Neural cell (in vitro differentiated cells): ENCODE results near the gene GRIA1. TPM values are rescaled to one million over a fixed set of nuclear protein-coding genes. Genes with fewer than 3 reads are reported as not detected.

Experiments used
- H2AFZ ChIP-seq: fragments of 200-600, 300-800 bp; sonication (generic), shearing (Covaris generic); 2 replicates; pipeline ENCODE4 v1.6.0; 2014; ENCODE audit warnings: low read depth, mild to moderate bottlenecking, antibody characterized with exemption, low read length, moderate library complexity
- H3F3A ChIP-seq: fragments of 200-600 bp; shearing (Covaris generic); 2 replicates; pipeline ENCODE4 v1.6.1; 2016; ENCODE audit warnings: mild to moderate bottlenecking, moderate library complexity, mixed read lengths, antibody characterized with exemption, low read length; ENCODE audit not compliant: insufficient read depth, poor library complexity, severe bottlenecking
- H3K27ac ChIP-seq: fragments of 200-600, 300-800 bp; sonication (generic), shearing (Covaris generic); 2 replicates; pipeline ENCODE4 v1.5.1; 2014; ENCODE audit warnings: mild to moderate bottlenecking, low read length, moderate library complexity
- H3K27me3 ChIP-seq: fragments of 300-800, 200-600 bp; sonication (generic), shearing (Covaris generic); 2 replicates; pipeline ENCODE4 v1.6.0; 2014; ENCODE audit warnings: mild to moderate bottlenecking, low read depth, low read length, moderate library complexity; ENCODE audit not compliant: insufficient read depth
- H3K36me3 ChIP-seq: fragments of 300-800, 200-600 bp; sonication (generic), shearing (Covaris generic); 2 replicates; pipeline ENCODE4 v1.5.1; 2014; ENCODE audit warnings: mild to moderate bottlenecking, antibody characterized with exemption, low read length, moderate library complexity; ENCODE audit not compliant: insufficient read depth
- H3K4me2 ChIP-seq: fragments of 300-800, 200-600 bp; sonication (generic), shearing (Covaris generic); 2 replicates; pipeline ENCODE4 v1.6.0; 2014; ENCODE audit warnings: mild to moderate bottlenecking, low read length
- H3K4me3 ChIP-seq: fragments of 300-800, 200-600 bp; sonication (generic), shearing (Covaris generic); 2 replicates; pipeline ENCODE4 v1.5.1; 2014; ENCODE audit warnings: mild to moderate bottlenecking, low read length, moderate library complexity
- H3K79me2 ChIP-seq: fragments of 200-600 bp; shearing (Covaris generic); replicated peaks from 2 replicates; pipeline ENCODE4 v1.6.0; 2014; ENCODE audit warnings: mild to moderate bottlenecking, low read length, moderate library complexity; ENCODE audit not compliant: insufficient read depth
- H3K9ac ChIP-seq: fragments of 300-800, 200-600 bp; sonication (generic), shearing (Covaris generic); 2 replicates; pipeline ENCODE4 v1.6.1; 2016; ENCODE audit warnings: mild to moderate bottlenecking, low read length, mixed read lengths
- H3K9me2 ChIP-seq: fragments of 200-600 bp; shearing (Covaris generic); 2 replicates; pipeline ENCODE4 v1.6.1; 2016; ENCODE audit warnings: mild to moderate bottlenecking, low read length, mixed read lengths; ENCODE audit not compliant: insufficient read depth
- H3K9me3 ChIP-seq: fragments of 200-600, 300-800 bp; sonication (generic), shearing (Covaris generic); 2 replicates; pipeline ENCODE4 v1.6.1; 2016; ENCODE audit warnings: mild to moderate bottlenecking, mixed run types, low read length, moderate library complexity, mixed read lengths
- H4K20me1 ChIP-seq: fragments of 200-600 bp; shearing (Covaris generic); 2 replicates; pipeline ENCODE4 v1.6.1; 2016; ENCODE audit warnings: mild to moderate bottlenecking, mixed run types; ENCODE audit not compliant: insufficient read depth
- EP300 ChIP-seq: fragments of 450-650 bp; conservative IDR thresholded peaks from 2 replicates; pipeline ENCODE4 v1.6.1; 2014; ENCODE audit warnings: antibody characterized with exemption, mild to moderate bottlenecking, moderate library complexity; ENCODE audit not compliant: poor library complexity, severe bottlenecking
- EZH2 ChIP-seq: fragments of 200-600, 300-800 bp; shearing (Covaris generic), sonication (generic); IDR thresholded peaks from 2 replicates; pipeline ENCODE4 v1.6.1; 2014; ENCODE audit warnings: antibody characterized with exemption, low read length, borderline replicate concordance, mild to moderate bottlenecking; ENCODE audit not compliant: insufficient read depth, poor library complexity, severe bottlenecking
- MXI1 ChIP-seq: fragments of 450-650 bp; conservative IDR thresholded peaks from 2 replicates; pipeline ENCODE4 v1.6.1; 2014; ENCODE audit warnings: antibody characterized with exemption, mild to moderate bottlenecking; ENCODE audit not compliant: poor library complexity, severe bottlenecking
- POLR2AphosphoS5 ChIP-seq: IDR thresholded peaks from 2 replicates; pipeline ENCODE4 v1.6.1; 2012
- RAD21 ChIP-seq: fragments of 450-650 bp; conservative IDR thresholded peaks from 2 replicates; pipeline ENCODE4 v1.6.1; 2014; ENCODE audit warnings: antibody characterized with exemption, mild to moderate bottlenecking, moderate library complexity
- SMC3 ChIP-seq: fragments of 450-650 bp; conservative IDR thresholded peaks from 2 replicates; pipeline ENCODE4 v1.6.1; 2014; ENCODE audit warnings: antibody characterized with exemption, mild to moderate bottlenecking, moderate library complexity; ENCODE audit not compliant: poor library complexity
- TAF1 ChIP-seq: IDR thresholded peaks from 2 replicates; pipeline ENCODE4 v1.6.1; 2012; ENCODE audit warnings: low read depth
- polyA plus RNA-seq: library from polyadenylated mRNA; depleted of rRNA; stranded (reverse); fragments of >200 nt; gene quantifications from 2 replicates; pipeline ENCODE4 v1.2.3, GENCODE V29; 2014
- TF ChIP-seq, protein P1 (sequence below): IDR thresholded peaks from 2 replicates; pipeline ENCODE4 v1.6.1; 2012; ENCODE audit warnings: borderline replicate concordance
- TF ChIP-seq, protein P2 (sequence below): fragments of 450-650 bp; IDR thresholded peaks from 2 replicates; pipeline ENCODE4 v1.5.1; 2014; ENCODE audit warnings: antibody characterized with exemption, mild to moderate bottlenecking, moderate library complexity; ENCODE audit not compliant: poor library complexity, severe bottlenecking

The GRIA1 gene
- polyA plus RNA-seq, 1 donor from 2014 or later: 59.6 TPM

DNA sequence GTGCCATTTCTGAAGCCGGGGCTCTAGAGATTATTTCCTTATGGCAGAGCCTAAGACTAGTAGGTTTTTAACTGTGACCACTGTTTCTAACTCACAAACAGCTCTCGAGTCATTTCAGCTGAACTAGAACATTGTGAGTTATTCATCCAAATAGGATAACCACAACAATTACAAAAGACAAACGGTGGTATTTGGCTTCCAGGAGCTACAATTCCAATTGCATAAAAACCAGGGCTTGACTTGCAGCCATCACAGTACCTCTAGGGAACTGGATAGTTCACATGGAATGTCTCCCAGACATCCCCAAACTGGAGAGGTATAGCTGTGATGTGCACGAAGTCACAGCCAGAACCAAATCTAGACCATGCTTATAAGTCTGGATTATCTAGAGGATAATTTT is 323.4 kb downstream of the GRIA1 start:
- H4K20me1 ChIP-seq: no peaks in the 10 kb centered on the region
- H3K27ac ChIP-seq: no peak overlapping the region
- H3K9me3 ChIP-seq: no peaks in the 10 kb centered on the region
- no peak overlapping the region for H2AFZ ChIP-seq
- H3K4me2 ChIP-seq: no peak overlapping the region
- H3K79me2 ChIP-seq: no peaks in the 10 kb centered on the region
- no peaks in the 10 kb centered on the region for H3F3A ChIP-seq
- H3K9me2 ChIP-seq: no peaks in the 10 kb centered on the region
- no peaks in the 10 kb centered on the region for H3K27me3 ChIP-seq
- no peak overlapping the region for H3K9ac ChIP-seq
- peaks cover 12% of the 10 kb centered on the region for H3K36me3 ChIP-seq
- TF ChIP-seq MXI1 (no peak), EZH2 (no peak), SMC3 (no peak), POLR2AphosphoS5 (no peak), TAF1 (no peak), RAD21 (no peak), EP300 (no peak)
- TF ChIP-seq, protein P1, sequence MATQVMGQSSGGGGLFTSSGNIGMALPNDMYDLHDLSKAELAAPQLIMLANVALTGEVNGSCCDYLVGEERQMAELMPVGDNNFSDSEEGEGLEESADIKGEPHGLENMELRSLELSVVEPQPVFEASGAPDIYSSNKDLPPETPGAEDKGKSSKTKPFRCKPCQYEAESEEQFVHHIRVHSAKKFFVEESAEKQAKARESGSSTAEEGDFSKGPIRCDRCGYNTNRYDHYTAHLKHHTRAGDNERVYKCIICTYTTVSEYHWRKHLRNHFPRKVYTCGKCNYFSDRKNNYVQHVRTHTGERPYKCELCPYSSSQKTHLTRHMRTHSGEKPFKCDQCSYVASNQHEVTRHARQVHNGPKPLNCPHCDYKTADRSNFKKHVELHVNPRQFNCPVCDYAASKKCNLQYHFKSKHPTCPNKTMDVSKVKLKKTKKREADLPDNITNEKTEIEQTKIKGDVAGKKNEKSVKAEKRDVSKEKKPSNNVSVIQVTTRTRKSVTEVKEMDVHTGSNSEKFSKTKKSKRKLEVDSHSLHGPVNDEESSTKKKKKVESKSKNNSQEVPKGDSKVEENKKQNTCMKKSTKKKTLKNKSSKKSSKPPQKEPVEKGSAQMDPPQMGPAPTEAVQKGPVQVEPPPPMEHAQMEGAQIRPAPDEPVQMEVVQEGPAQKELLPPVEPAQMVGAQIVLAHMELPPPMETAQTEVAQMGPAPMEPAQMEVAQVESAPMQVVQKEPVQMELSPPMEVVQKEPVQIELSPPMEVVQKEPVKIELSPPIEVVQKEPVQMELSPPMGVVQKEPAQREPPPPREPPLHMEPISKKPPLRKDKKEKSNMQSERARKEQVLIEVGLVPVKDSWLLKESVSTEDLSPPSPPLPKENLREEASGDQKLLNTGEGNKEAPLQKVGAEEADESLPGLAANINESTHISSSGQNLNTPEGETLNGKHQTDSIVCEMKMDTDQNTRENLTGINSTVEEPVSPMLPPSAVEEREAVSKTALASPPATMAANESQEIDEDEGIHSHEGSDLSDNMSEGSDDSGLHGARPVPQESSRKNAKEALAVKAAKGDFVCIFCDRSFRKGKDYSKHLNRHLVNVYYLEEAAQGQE: no peak
- TF ChIP-seq, protein P2, sequence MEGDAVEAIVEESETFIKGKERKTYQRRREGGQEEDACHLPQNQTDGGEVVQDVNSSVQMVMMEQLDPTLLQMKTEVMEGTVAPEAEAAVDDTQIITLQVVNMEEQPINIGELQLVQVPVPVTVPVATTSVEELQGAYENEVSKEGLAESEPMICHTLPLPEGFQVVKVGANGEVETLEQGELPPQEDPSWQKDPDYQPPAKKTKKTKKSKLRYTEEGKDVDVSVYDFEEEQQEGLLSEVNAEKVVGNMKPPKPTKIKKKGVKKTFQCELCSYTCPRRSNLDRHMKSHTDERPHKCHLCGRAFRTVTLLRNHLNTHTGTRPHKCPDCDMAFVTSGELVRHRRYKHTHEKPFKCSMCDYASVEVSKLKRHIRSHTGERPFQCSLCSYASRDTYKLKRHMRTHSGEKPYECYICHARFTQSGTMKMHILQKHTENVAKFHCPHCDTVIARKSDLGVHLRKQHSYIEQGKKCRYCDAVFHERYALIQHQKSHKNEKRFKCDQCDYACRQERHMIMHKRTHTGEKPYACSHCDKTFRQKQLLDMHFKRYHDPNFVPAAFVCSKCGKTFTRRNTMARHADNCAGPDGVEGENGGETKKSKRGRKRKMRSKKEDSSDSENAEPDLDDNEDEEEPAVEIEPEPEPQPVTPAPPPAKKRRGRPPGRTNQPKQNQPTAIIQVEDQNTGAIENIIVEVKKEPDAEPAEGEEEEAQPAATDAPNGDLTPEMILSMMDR: no peak
- no peak overlapping the region for H3K4me3 ChIP-seq

GRCh38 chr5:153816870-153817269 is 326.4 kb downstream of the GRIA1 start:
- H3K27me3 ChIP-seq: no peaks in the 10 kb centered on the region
- H4K20me1 ChIP-seq: no peaks in the 10 kb centered on the region
- no peaks in the 10 kb centered on the region for H3F3A ChIP-seq
- H3K9ac ChIP-seq: no peak overlapping the region
- no peaks in the 10 kb centered on the region for H3K9me3 ChIP-seq
- no peak overlapping the region for H3K4me3 ChIP-seq
- no peak for TF ChIP-seq EZH2
- no peak for TF ChIP-seq POLR2AphosphoS5
- TF ChIP-seq, protein P2: no peak
- TF ChIP-seq TAF1: no peak
- TF ChIP-seq, protein P1: no peak
- no peak for TF ChIP-seq EP300
- no peak for TF ChIP-seq MXI1
- no peak for TF ChIP-seq SMC3
- TF ChIP-seq RAD21: no peak
- peaks cover 8% of the 10 kb centered on the region for H3K36me3 ChIP-seq
- no peak overlapping the region for H3K4me2 ChIP-seq
- no peak overlapping the region for H3K27ac ChIP-seq
- H3K9me2 ChIP-seq: no peaks in the 10 kb centered on the region
- H2AFZ ChIP-seq: no peak overlapping the region
- H3K79me2 ChIP-seq: no peaks in the 10 kb centered on the region
